Kidney (tissue), 14 donors: ENCODE data around the gene ZBP1. TPM values are rescaled to one million over a fixed set of nuclear protein-coding genes. Genes with fewer than 3 reads are reported as not detected.

Experiments
- DNase-seq, 5 donors: peaks; one replicate each; pipeline ENCODE4 v3.0.0-alpha.2; 2013 to 2020
- FAIRE-seq: peaks from 2 replicates; lab custom pipeline; 2012; peaks lifted over from hg19 to GRCh38; lab: Jason Lieb, UNC
- H3K27ac ChIP-seq, 2 donors: one replicate each; pipeline ENCODE4 v1.7.0; 2013; ENCODE audit warnings: low read depth in 2 of 2, low read length in 2 of 2, inconsistent platforms in 1 of 2
- H3K27me3 ChIP-seq: one replicate; pipeline ENCODE4 v1.7.1; 2013; ENCODE audit warnings: low read length, inconsistent platforms; ENCODE audit not compliant: control insufficient read depth, insufficient read depth
- H3K36me3 ChIP-seq, 3 donors: one replicate each; pipeline versions ENCODE4 v1.7.0 to v1.7.1; 2013; ENCODE audit warnings: low read length in 3 of 3, control low read depth in 1 of 3, inconsistent platforms in 1 of 3; ENCODE audit not compliant: insufficient read depth in 3 of 3, control insufficient read depth in 2 of 3
- H3K4me1 ChIP-seq, 3 donors: one replicate each; pipeline versions ENCODE4 v1.7.0 to v1.7.1; 2013; ENCODE audit warnings: low read length in 3 of 3, inconsistent platforms in 1 of 3, low read depth in 1 of 3; ENCODE audit not compliant: control insufficient read depth in 2 of 3, insufficient read depth in 2 of 3
- H3K4me3 ChIP-seq, 3 donors: one replicate each; pipeline versions ENCODE4 v1.7.0 to v1.8.1; 2013; ENCODE audit warnings: low read length in 3 of 3, control low read depth in 1 of 3, inconsistent platforms in 1 of 3
- H3K9ac ChIP-seq, 3 donors: one replicate each; pipeline versions ENCODE4 v1.7.0 to v1.7.1; 2013; ENCODE audit warnings: low read length in 3 of 3, control low read depth in 1 of 3, inconsistent platforms in 1 of 3
- H3K9me3 ChIP-seq, 3 donors: one replicate each; pipeline versions ENCODE4 v1.7.0 to v1.7.1; 2013; ENCODE audit warnings: low read length in 3 of 3, control low read depth in 1 of 3, inconsistent platforms in 1 of 3; ENCODE audit not compliant: control insufficient read depth in 2 of 3, insufficient read depth in 1 of 3
- intact Hi-C: fragments of 100-400 bp; cut with DNase I; formaldehyde crosslinking; loops from one replicate; pipeline ENCODE4 v1.11.1; 2022
- polyA plus RNA-seq: library from polyadenylated mRNA; stranded (reverse); fragments of 350-450 nt; fragmentation: Illumina TruSeq; extraction: RNeasy Lipid Tissue Mini Kit (QIAGEN cat#74804); gene quantifications from one replicate; pipeline ENCODE4 v1.2.3, GENCODE V29; 2014; ENCODE audit warnings: low read depth, low replicate concordance; ENCODE audit not compliant: insufficient read depth
- total RNA-seq: library from RNA; stranded (reverse); fragmentation: NEBNext Ultra II Directional; extraction: Animal tissue kit (Norgen Biotek cat#: 25700); gene quantifications from one replicate; pipeline ENCODE4 v1.2.1, GENCODE V29; 2021
- TF ChIP-seq, protein P1 (sequence below): IDR thresholded peaks from 3 replicates; pipeline ENCODE4 v1.5.1; 2012; ENCODE audit warnings: mild to moderate bottlenecking, moderate library complexity, borderline replicate concordance; ENCODE audit not compliant: insufficient read depth; ENCODE audit errors: extremely low read depth
- donor health status: control.
- donor health status: control.
- donor health status: control.
- donor health status: control.
- donor health status: control.
- donor health status: DM: yes; HTN: yes; CAD: no.
- donor health status: Normal renal cell carcinoma (clear cell type).

Gene ZBP1
- total and polyA plus RNA-seq, 2 donors from 2014 or later: 3.7 TPM; not detected in 1

DNA sequence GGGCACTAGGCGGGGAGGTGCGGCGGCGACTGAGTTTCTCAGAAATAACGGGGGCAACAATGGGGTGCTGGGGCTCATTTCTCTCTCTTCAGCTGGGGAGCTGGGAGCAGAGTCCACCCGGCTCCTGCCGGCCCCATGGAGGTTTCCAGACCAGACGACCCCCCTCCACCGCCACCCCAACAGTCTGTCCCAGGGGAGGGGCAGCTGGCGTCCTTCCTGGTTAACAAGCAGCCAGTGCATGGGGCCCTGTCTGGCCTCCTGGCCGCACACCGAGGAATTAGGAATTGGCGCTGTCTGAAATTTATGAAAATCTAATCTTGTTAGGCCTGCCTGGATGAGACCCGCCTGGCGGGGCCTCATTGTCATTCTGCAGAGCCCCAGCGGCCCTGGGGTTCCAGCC lies 47.2 kb upstream of the ZBP1 start:
- Histone ChIP-seq H3K9me3 (no peaks in the 10 kb centered on the region), H3K27ac (no peak overlapping the region), H3K36me3 (no peaks in the 10 kb centered on the region), H3K27me3 (no peaks in the 10 kb centered on the region), H3K4me1 (peaks cover 0 to 7% (median 2%) of the 10 kb centered on the region in 3 donors), H3K4me3 (no peak overlapping the region), H3K9ac (no peak overlapping the region)
- intact Hi-C loops: no loop called here
- TF ChIP-seq, protein P1, sequence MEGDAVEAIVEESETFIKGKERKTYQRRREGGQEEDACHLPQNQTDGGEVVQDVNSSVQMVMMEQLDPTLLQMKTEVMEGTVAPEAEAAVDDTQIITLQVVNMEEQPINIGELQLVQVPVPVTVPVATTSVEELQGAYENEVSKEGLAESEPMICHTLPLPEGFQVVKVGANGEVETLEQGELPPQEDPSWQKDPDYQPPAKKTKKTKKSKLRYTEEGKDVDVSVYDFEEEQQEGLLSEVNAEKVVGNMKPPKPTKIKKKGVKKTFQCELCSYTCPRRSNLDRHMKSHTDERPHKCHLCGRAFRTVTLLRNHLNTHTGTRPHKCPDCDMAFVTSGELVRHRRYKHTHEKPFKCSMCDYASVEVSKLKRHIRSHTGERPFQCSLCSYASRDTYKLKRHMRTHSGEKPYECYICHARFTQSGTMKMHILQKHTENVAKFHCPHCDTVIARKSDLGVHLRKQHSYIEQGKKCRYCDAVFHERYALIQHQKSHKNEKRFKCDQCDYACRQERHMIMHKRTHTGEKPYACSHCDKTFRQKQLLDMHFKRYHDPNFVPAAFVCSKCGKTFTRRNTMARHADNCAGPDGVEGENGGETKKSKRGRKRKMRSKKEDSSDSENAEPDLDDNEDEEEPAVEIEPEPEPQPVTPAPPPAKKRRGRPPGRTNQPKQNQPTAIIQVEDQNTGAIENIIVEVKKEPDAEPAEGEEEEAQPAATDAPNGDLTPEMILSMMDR: no peak
- no peak for FAIRE-seq
- peak in 1 of 5 donors; percentile 73 for DNase-seq

GRCh38 chr20:57666834-57667157 lies 46.6 kb upstream of the ZBP1 start:
- intact Hi-C loops: no loop called here
- Histone ChIP-seq H3K27ac (no peak overlapping the region), H3K9me3 (no peaks in the 10 kb centered on the region), H3K4me3 (no peak overlapping the region), H3K4me1 (peaks cover 0 to 11% (median 5%) of the 10 kb centered on the region in 3 donors), H3K27me3 (no peaks in the 10 kb centered on the region), H3K9ac (no peak overlapping the region), H3K36me3 (no peaks in the 10 kb centered on the region)
- TF ChIP-seq, protein P1: no peak
- peak in 1 of 5 donors; percentile 21 for DNase-seq
- no peak for FAIRE-seq

GRCh38 chr20:57666106-57666833 lies 46.0 kb upstream of the ZBP1 start:
- no peak overlapping the region for H3K9ac ChIP-seq

More at GRCh38 chr20:57666106-57666833, 46.0 kb upstream of the ZBP1 start:
- TF ChIP-seq, protein P1: no peak
- Histone ChIP-seq H3K36me3 (no peaks in the 10 kb centered on the region), H3K27me3 (no peaks in the 10 kb centered on the region), H3K27ac (no peak overlapping the region), H3K4me3 (no peak overlapping the region), H3K4me1 (peaks cover 0 to 12% (median 8%) of the 10 kb centered on the region in 3 donors), H3K9me3 (no peaks in the 10 kb centered on the region)
- intact Hi-C loops: no loop called here
- no peak for FAIRE-seq
- DNase-seq: peak in 1 of 5 donors; percentile 56
